Fibroblast of skin of right quadriceps (primary cell): Measurements from ENCODE around the gene GPT2.

Experiments used
- DNase-seq: peaks from one replicate; pipeline ENCODE4 v3.0.0-alpha.2; 2013

Gene GPT2

GRCh38 chr16:46896314-46896968, 12.3 kb downstream of the GPT2 start:
- DNase-seq: no peak

- DNase-seq: no peak
Observed at GRCh38 chr16:46897471-46897870, 13.3 kb downstream of the GPT2 start.

GRCh38 chr16:46898006-46898405, 13.8 kb downstream of the GPT2 start:
- no peak for DNase-seq

GRCh38 chr16:46899443-46900143, 15.4 kb downstream of the GPT2 start:
- no peak for DNase-seq

GRCh38 chr16:46900455-46901235, 16.5 kb downstream of the GPT2 start:
- no peak for DNase-seq

GRCh38 chr16:46901709-46902108, 17.5 kb downstream of the GPT2 start:
- no peak for DNase-seq

GRCh38 chr16:46903255-46903905, 19.2 kb downstream of the GPT2 start:
- no peak for DNase-seq

- no peak for DNase-seq
Observed at GRCh38 chr16:46904471-46904870, 20.3 kb downstream of the GPT2 start.

- DNase-seq: no peak
Observed at GRCh38 chr16:46906360-46907060, 22.3 kb downstream of the GPT2 start.

GRCh38 chr16:46907061-46907774, 23.1 kb downstream of the GPT2 start:
- no peak for DNase-seq

- peak; percentile 58 for DNase-seq
Observed at GRCh38 chr16:46908540-46909372, 24.6 kb downstream of the GPT2 start.

GRCh38 chr16:46911038-46911437, 26.9 kb downstream of the GPT2 start:
- no peak for DNase-seq

- DNase-seq: no peak
Observed at GRCh38 chr16:46911650-46912049, 27.5 kb downstream of the GPT2 start.

- DNase-seq: no peak
Observed at GRCh38 chr16:46914556-46915201, 30.5 kb downstream of the GPT2 start.

- no peak for DNase-seq
Observed at GRCh38 chr16:46915483-46916025, 31.4 kb downstream of the GPT2 start.

GRCh38 chr16:46916980-46917379, 32.8 kb downstream of the GPT2 start:
- DNase-seq: no peak

GRCh38 chr16:46918400-46918799, 34.2 kb downstream of the GPT2 start:
- no peak for DNase-seq

GRCh38 chr16:46918905-46919792, 35.0 kb downstream of the GPT2 start:
- DNase-seq: no peak

- no peak for DNase-seq
Observed at GRCh38 chr16:46920402-46921068, 36.4 kb downstream of the GPT2 start.
